A549 (cell line): ENCODE measurements around the gene PI16.

Experiments used
- BHLHE40 ChIP-seq: IDR thresholded peaks from 2 replicates; pipeline ENCODE4 v1.6.1; 2012; ENCODE audit warnings: low read depth, low read length, inconsistent platforms
- CTCF ChIP-seq: fragments of >200 bp; sonication (Bioruptor Twin); formaldehyde crosslinking; IDR thresholded peaks from 3 replicates; pipeline ENCODE4 v1.5.1; 2016
- EHF ChIP-seq: fragments of 250-450 bp; sonication (Bioruptor Pico); IDR thresholded peaks from 2 replicates; pipeline ENCODE4 v1.5.0; 2020; ENCODE audit warnings: mild to moderate bottlenecking
- ELK1 ChIP-seq: fragments of 150-350 bp; IDR thresholded peaks from 2 replicates; pipeline ENCODE4 v1.6.1; 2014; ENCODE audit warnings: low read depth, mild to moderate bottlenecking, low read length
- EP300 ChIP-seq, 2 experiments: fragments of >200 bp; sonication (Bioruptor Twin); formaldehyde crosslinking; IDR thresholded peaks; 2 replicates in 1 of 2; 3 replicates in 1 of 2; pipeline ENCODE4 v1.6.1; 2016 to 2017
- JUNB ChIP-seq: fragments of >200 bp; sonication (Bioruptor Twin); formaldehyde crosslinking; IDR thresholded peaks from 2 replicates; pipeline ENCODE4 v1.6.1; 2016
- MAX ChIP-seq: IDR thresholded peaks from 2 replicates; pipeline ENCODE4 v1.6.1; 2012
- POLR2A ChIP-seq: IDR thresholded peaks from 2 replicates; pipeline ENCODE4 v1.6.1; 2012; ENCODE audit warnings: mild to moderate bottlenecking, low read length
- POLR2AphosphoS2 ChIP-seq: conservative IDR thresholded peaks from 2 replicates; pipeline ENCODE4 v1.6.1; 2012; ENCODE audit warnings: low read length, improper control_type of control experiment, inconsistent platforms
- REST ChIP-seq: fragments of 200-600 bp; sonication (generic); IDR thresholded peaks from 2 replicates; pipeline ENCODE4 v1.6.1; 2016; ENCODE audit warnings: antibody characterized with exemption, mild to moderate bottlenecking, moderate library complexity
- RFX5 ChIP-seq: fragments of 450-650 bp; IDR thresholded peaks from 2 replicates; pipeline ENCODE4 v1.7.1; 2014; ENCODE audit warnings: antibody characterized with exemption, mild to moderate bottlenecking, moderate library complexity
- RNF2 ChIP-seq: fragments of 200-600 bp; sonication (generic); IDR thresholded peaks from 2 replicates; pipeline ENCODE4 v1.6.1; 2016; ENCODE audit warnings: low read depth, mild to moderate bottlenecking, antibody characterized with exemption, moderate library complexity, borderline replicate concordance

- TF ChIP-seq REST (no peak), EHF (CRISPR knock-in tag) (no peak), MAX (no peak), CTCF (no peak), RNF2 (no peak), ELK1 (no peak), POLR2A (no peak), POLR2AphosphoS2 (no peak), BHLHE40 (no peak), RFX5 (no peak), JUNB (no peak), EP300 (IDR thresholded peaks at IDR 0.05) (no peak)
Measured at GRCh38 chr6:37011656-37012378, 57.3 kb downstream of the PI16 start.
